ENCODE measurements around the gene EDIL3.

The EDIL3 gene

DNA sequence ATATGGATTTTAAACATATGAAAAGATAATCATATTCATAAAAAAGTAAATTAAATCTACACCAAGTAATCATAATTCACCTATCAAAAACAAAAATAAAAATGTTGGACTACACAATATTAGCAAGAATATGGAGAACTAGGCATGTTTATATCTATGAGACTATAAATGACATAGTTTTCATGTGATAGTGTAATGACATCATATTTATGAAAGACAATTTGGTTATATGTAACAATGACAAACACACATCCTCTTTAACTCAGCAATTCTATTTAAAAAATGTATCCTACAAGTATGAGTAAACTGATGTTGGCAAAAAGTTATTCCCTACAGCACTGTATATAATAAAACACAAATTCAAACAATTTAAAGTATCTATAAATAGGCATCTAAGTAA, 312.3 kb downstream of the EDIL3 start:
- H2AFZ ChIP-seq (ENCODE audit: low read length): no peak overlapping the region
- H3K23ac ChIP-seq (ENCODE audit: low read depth, low read length, poor library complexity): no peak overlapping the region
- no peak overlapping the region for H3K4me2 ChIP-seq (ENCODE audit: insufficient read depth, low read length, poor library complexity, severe bottlenecking)
- no peak overlapping the region for H3K27ac ChIP-seq (replicated peaks; ENCODE audit: low read length)
- H3K36me3 ChIP-seq (replicated peaks in 1 of 2; ENCODE audit: control insufficient read depth in 2 of 2, insufficient read depth in 2 of 2, low read length in 2 of 2): no peaks in the 10 kb centered on the region
- H3K79me1 ChIP-seq (ENCODE audit: low read depth, low read length): no peaks in the 10 kb centered on the region
- no peaks in the 10 kb centered on the region for H3K27me3 ChIP-seq (ENCODE audit: control insufficient read depth in 3 of 3, insufficient read depth in 3 of 3, low read depth in 1 of 3, low read length in 3 of 3)
- no peak overlapping the region for H2BK15ac ChIP-seq (ENCODE audit: low read length)
- H3K9ac ChIP-seq (ENCODE audit: low read depth, low read length, poor library complexity): no peak overlapping the region
- H2BK5ac ChIP-seq (ENCODE audit: low read length): no peak overlapping the region
- no peak overlapping the region for H3K14ac ChIP-seq (ENCODE audit: low read length)
- no peak overlapping the region for H3K4ac ChIP-seq (ENCODE audit: low read length)
- H2BK12ac ChIP-seq (ENCODE audit: low read length): no peak overlapping the region
- H2AK5ac ChIP-seq (ENCODE audit: low read depth, low read length): no peak overlapping the region
- no peak overlapping the region for H3K4me3 ChIP-seq (ENCODE audit: low read length in 2 of 2)
- no peak overlapping the region for H4K8ac ChIP-seq (ENCODE audit: low read depth, low read length)
- H4K91ac ChIP-seq (ENCODE audit: low read depth, low read length, poor library complexity): no peak overlapping the region
- no peak overlapping the region for H3K18ac ChIP-seq (ENCODE audit: low read length)
- H2BK120ac ChIP-seq (ENCODE audit: low read depth, low read length): no peak overlapping the region
- DNase-seq (ENCODE audit: low spot score): no peak
- no peaks in the 10 kb centered on the region for H3K4me1 ChIP-seq (ENCODE audit: control insufficient read depth in 2 of 2, insufficient read depth in 1 of 2, low read depth in 1 of 2, low read length in 2 of 2)
- no peaks in the 10 kb centered on the region for H3K9me3 ChIP-seq (replicated peaks in 1 of 2; ENCODE audit: control insufficient read depth in 2 of 2, insufficient read depth in 1 of 2, low read depth in 1 of 2, low read length in 2 of 2)

DNA sequence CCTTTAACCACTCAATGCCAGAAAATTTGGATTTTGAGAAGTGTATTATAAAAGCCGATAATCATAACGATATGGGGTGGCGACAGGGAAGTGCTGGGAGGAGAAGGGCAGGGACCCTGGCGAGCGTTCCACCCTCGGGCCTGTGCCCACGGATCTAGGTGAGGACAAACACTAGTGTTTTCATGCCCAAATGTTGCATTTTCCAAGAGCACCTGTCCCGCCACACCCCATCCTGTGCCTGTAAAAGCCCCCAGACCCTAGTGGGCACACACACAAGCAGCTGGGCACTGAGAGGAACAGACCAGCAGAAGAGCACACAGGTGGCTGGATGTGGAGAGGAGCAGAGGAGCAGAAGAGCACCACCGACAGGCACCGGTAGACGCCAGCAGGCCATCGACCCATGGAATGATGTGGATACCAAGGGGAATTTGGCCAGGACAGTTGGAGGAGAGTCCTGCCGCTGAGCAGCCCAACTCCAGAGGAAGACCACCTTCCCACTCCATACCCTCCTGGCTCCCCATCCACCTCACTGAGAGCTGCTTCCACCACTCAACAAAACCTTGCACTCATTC, 315.0 kb downstream of the EDIL3 start:
- Histone ChIP-seq H3K4ac (ENCODE audit: low read length) (no peak overlapping the region), H3K79me1 (ENCODE audit: low read depth, low read length) (no peaks in the 10 kb centered on the region), H3K18ac (ENCODE audit: low read length) (peak overlapping the region; percentile 13), H3K4me3 (ENCODE audit: low read length in 2 of 2) (no peak overlapping the region), H3K23ac (ENCODE audit: low read depth, low read length, poor library complexity) (no peak overlapping the region), H3K27me3 (ENCODE audit: control insufficient read depth in 3 of 3, insufficient read depth in 3 of 3, low read depth in 1 of 3, low read length in 3 of 3) (no peaks in the 10 kb centered on the region), H2BK120ac (ENCODE audit: low read depth, low read length) (no peak overlapping the region), H3K14ac (ENCODE audit: low read length) (no peak overlapping the region), H3K4me2 (ENCODE audit: insufficient read depth, low read length, poor library complexity, severe bottlenecking) (no peak overlapping the region), H3K9me3 (replicated peaks in 1 of 2; ENCODE audit: control insufficient read depth in 2 of 2, insufficient read depth in 1 of 2, low read depth in 1 of 2, low read length in 2 of 2) (no peaks in the 10 kb centered on the region), H2BK15ac (ENCODE audit: low read length) (no peak overlapping the region), H4K8ac (ENCODE audit: low read depth, low read length) (no peak overlapping the region), H3K36me3 (replicated peaks in 1 of 2; ENCODE audit: control insufficient read depth in 2 of 2, insufficient read depth in 2 of 2, low read length in 2 of 2) (no peaks in the 10 kb centered on the region), H3K27ac (replicated peaks; ENCODE audit: low read length) (no peak overlapping the region), H2BK12ac (ENCODE audit: low read length) (no peak overlapping the region), H2AK5ac (ENCODE audit: low read depth, low read length) (no peak overlapping the region), H3K4me1 (ENCODE audit: control insufficient read depth in 2 of 2, insufficient read depth in 1 of 2, low read depth in 1 of 2, low read length in 2 of 2) (no peaks in the 10 kb centered on the region), H4K91ac (ENCODE audit: low read depth, low read length, poor library complexity) (no peak overlapping the region), H3K9ac (ENCODE audit: low read depth, low read length, poor library complexity) (no peak overlapping the region), H2AFZ (ENCODE audit: low read length) (no peak overlapping the region), H2BK5ac (ENCODE audit: low read length) (peak overlapping the region; percentile 35)
- no CpG with 5 or more reads among the region's 13 CpGs for WGBS, 2 donors (ENCODE audit: extremely low coverage in 2 of 2, insufficient read length in 2 of 2, insufficient replicate concordance in 1 of 2)
- no peak for DNase-seq (ENCODE audit: low spot score)

- Histone ChIP-seq H2AFZ (ENCODE audit: low read length) (no peak overlapping the region), H4K8ac (ENCODE audit: low read depth, low read length) (no peak overlapping the region), H3K9ac (ENCODE audit: low read depth, low read length, poor library complexity) (no peak overlapping the region), H3K23ac (ENCODE audit: low read depth, low read length, poor library complexity) (no peak overlapping the region), H3K9me3 (replicated peaks in 1 of 2; ENCODE audit: control insufficient read depth in 2 of 2, insufficient read depth in 1 of 2, low read depth in 1 of 2, low read length in 2 of 2) (no peaks in the 10 kb centered on the region), H3K27me3 (ENCODE audit: control insufficient read depth in 3 of 3, insufficient read depth in 3 of 3, low read depth in 1 of 3, low read length in 3 of 3) (no peaks in the 10 kb centered on the region), H3K4me3 (ENCODE audit: low read length in 2 of 2) (no peak overlapping the region), H3K79me1 (ENCODE audit: low read depth, low read length) (no peaks in the 10 kb centered on the region), H2BK15ac (ENCODE audit: low read length) (no peak overlapping the region), H3K4me2 (ENCODE audit: insufficient read depth, low read length, poor library complexity, severe bottlenecking) (no peak overlapping the region), H3K14ac (ENCODE audit: low read length) (no peak overlapping the region), H2BK120ac (ENCODE audit: low read depth, low read length) (no peak overlapping the region), H3K18ac (ENCODE audit: low read length) (no peak overlapping the region), H3K4me1 (ENCODE audit: control insufficient read depth in 2 of 2, insufficient read depth in 1 of 2, low read depth in 1 of 2, low read length in 2 of 2) (no peaks in the 10 kb centered on the region), H4K91ac (ENCODE audit: low read depth, low read length, poor library complexity) (no peak overlapping the region), H2BK5ac (ENCODE audit: low read length) (no peak overlapping the region), H2AK5ac (ENCODE audit: low read depth, low read length) (no peak overlapping the region), H3K27ac (replicated peaks; ENCODE audit: low read length) (no peak overlapping the region), H2BK12ac (ENCODE audit: low read length) (no peak overlapping the region), H3K4ac (ENCODE audit: low read length) (no peak overlapping the region), H3K36me3 (replicated peaks in 1 of 2; ENCODE audit: control insufficient read depth in 2 of 2, insufficient read depth in 2 of 2, low read length in 2 of 2) (no peaks in the 10 kb centered on the region)
- DNase-seq (ENCODE audit: low spot score): no peak
- no CpG with 5 or more reads among the region's 1 CpG for WGBS, 2 donors (ENCODE audit: extremely low coverage in 2 of 2, insufficient read length in 2 of 2, insufficient replicate concordance in 1 of 2)
Observed at GRCh38 chr5:84063041-84063440, 321.6 kb downstream of the EDIL3 start.

- no peak for DNase-seq (ENCODE audit: low spot score)
- Histone ChIP-seq H3K27me3 (ENCODE audit: control insufficient read depth in 3 of 3, insufficient read depth in 3 of 3, low read depth in 1 of 3, low read length in 3 of 3) (no peaks in the 10 kb centered on the region), H3K4me3 (ENCODE audit: low read length in 2 of 2) (no peak overlapping the region), H2BK120ac (ENCODE audit: low read depth, low read length) (no peak overlapping the region), H3K9ac (ENCODE audit: low read depth, low read length, poor library complexity) (no peak overlapping the region), H2AFZ (ENCODE audit: low read length) (no peak overlapping the region), H3K18ac (ENCODE audit: low read length) (no peak overlapping the region), H3K9me3 (replicated peaks in 1 of 2; ENCODE audit: control insufficient read depth in 2 of 2, insufficient read depth in 1 of 2, low read depth in 1 of 2, low read length in 2 of 2) (no peaks in the 10 kb centered on the region), H4K8ac (ENCODE audit: low read depth, low read length) (no peak overlapping the region), H2BK15ac (ENCODE audit: low read length) (no peak overlapping the region), H2BK5ac (ENCODE audit: low read length) (no peak overlapping the region), H3K4ac (ENCODE audit: low read length) (no peak overlapping the region), H3K36me3 (replicated peaks in 1 of 2; ENCODE audit: control insufficient read depth in 2 of 2, insufficient read depth in 2 of 2, low read length in 2 of 2) (no peaks in the 10 kb centered on the region), H3K14ac (ENCODE audit: low read length) (no peak overlapping the region), H3K4me2 (ENCODE audit: insufficient read depth, low read length, poor library complexity, severe bottlenecking) (no peak overlapping the region), H2BK12ac (ENCODE audit: low read length) (no peak overlapping the region), H4K91ac (ENCODE audit: low read depth, low read length, poor library complexity) (no peak overlapping the region), H3K23ac (ENCODE audit: low read depth, low read length, poor library complexity) (no peak overlapping the region), H3K79me1 (ENCODE audit: low read depth, low read length) (no peaks in the 10 kb centered on the region), H3K4me1 (ENCODE audit: control insufficient read depth in 2 of 2, insufficient read depth in 1 of 2, low read depth in 1 of 2, low read length in 2 of 2) (no peaks in the 10 kb centered on the region), H3K27ac (replicated peaks; ENCODE audit: low read length) (no peak overlapping the region), H2AK5ac (ENCODE audit: low read depth, low read length) (no peak overlapping the region)
- no CpG with 5 or more reads among the region's 2 CpGs for WGBS, 2 donors (ENCODE audit: extremely low coverage in 2 of 2, insufficient read length in 2 of 2, insufficient replicate concordance in 1 of 2)
Observed at GRCh38 chr5:84059672-84060071, 325.0 kb downstream of the EDIL3 start.

Data from neuronal stem cell (in vitro differentiated cells).